GM10266 (cell line): ENCODE data around the gene APP.

Experiments
- DNase-seq: peaks from one replicate; pipeline ENCODE4 v3.0.0; 2012; ENCODE audit errors: extremely low spot score
- CTCF ChIP-seq: IDR thresholded peaks from 2 replicates; pipeline ENCODE4 v1.5.1; 2012; ENCODE audit warnings: mild to moderate bottlenecking, low read depth; ENCODE audit not compliant: control insufficient read depth, insufficient read depth; ENCODE audit errors: missing control alignments

APP gene

GRCh38 chr21:25987531-25987930 is 183.0 kb downstream of the APP start:
- DNase-seq, result no peak
- no peak for TF ChIP-seq CTCF

DNA sequence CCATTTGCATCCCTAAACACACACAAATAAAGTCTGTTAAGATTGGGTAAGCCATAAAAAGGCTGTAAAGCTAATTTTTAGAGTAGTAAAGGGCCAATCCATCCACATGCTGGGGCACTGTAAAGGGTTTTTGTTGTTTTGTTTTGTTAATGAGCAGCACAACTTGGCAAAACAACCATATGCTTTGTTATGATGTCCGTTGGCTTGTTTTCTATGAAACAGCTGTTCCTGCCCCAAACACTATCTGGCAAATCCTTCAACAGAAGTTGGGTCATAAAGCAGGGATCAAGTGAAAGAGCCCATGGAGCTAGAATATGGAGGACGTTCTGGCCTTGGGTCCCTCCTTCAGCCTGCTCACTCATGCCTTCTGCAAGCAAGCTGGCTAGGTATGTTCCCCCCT is 183.6 kb downstream of the APP start:
- no peak for TF ChIP-seq CTCF
- no peak for DNase-seq

GRCh38 chr21:25985990-25986389 is 184.6 kb downstream of the APP start:
- TF ChIP-seq CTCF, result no peak
- DNase-seq, result no peak

DNA sequence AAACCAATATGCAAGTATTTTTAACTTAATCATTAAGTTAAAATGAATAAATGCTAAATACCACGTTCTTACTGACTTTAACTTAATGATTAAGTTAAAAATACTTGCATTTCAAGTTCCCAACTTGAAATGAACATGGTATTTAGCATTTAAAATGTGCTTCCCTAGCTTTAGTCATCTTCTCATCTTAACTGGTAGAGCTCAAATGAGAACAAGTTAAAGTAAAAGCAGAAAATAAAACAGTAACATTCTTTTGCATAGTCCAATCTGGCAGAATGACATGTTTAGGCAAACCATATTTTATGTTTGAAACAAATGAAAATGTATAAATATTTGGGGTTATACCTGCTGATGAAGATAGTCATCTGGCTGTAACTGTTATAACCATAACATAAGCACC is 186.0 kb downstream of the APP start:
- no peak for DNase-seq
- no peak for TF ChIP-seq CTCF

- no peak for DNase-seq
- no peak for TF ChIP-seq CTCF
Measured at GRCh38 chr21:25983745-25984144, 186.8 kb downstream of the APP start.

- no peak for DNase-seq
Measured at GRCh38 chr21:25980710-25981109, 189.9 kb downstream of the APP start.

More at GRCh38 chr21:25980710-25981109, 189.9 kb downstream of the APP start:
- TF ChIP-seq CTCF, result no peak
